SU-DHL-6 (cell line): ENCODE data around the gene DIP2C.

Experiments
- EZH2phosphoT487 ChIP-seq: fragments of 200-600 bp; sonication (generic), shearing (Covaris generic); conservative IDR thresholded peaks from 2 replicates; pipeline ENCODE4 v1.6.1; 2018; ENCODE audit warnings: mild to moderate bottlenecking, antibody characterized with exemption, low read length, moderate library complexity, mixed read lengths
- TF ChIP-seq, protein P1 (sequence below): fragments of 200-600 bp; sonication (generic); IDR thresholded peaks from one replicate; pipeline ENCODE4 v1.5.1; 2017; ENCODE audit warnings: antibody characterized with exemption, mild to moderate bottlenecking, low read length, moderate library complexity; ENCODE audit not compliant: insufficient read depth, poor library complexity, severe bottlenecking

DNA sequence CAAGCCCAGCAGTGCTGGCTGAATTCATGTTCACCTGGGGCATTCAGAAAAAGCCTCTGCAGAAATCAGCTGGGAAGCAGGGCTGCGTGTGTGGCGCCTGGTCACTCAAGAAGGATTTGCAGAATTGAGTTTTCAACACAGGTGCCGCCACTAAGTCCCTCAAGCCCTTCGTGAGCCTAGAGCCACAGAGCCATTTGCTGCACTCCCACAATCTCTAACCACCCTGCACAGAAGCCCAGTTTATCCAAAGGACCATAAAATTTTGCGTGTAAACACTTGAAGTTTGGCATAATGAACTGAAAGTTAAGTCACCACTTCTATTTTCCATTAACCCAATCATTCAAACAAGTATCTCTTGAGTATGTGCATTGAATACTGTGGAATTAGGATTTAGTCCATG lies 136.2 kb downstream of the DIP2C start:
- TF ChIP-seq, protein P1, sequence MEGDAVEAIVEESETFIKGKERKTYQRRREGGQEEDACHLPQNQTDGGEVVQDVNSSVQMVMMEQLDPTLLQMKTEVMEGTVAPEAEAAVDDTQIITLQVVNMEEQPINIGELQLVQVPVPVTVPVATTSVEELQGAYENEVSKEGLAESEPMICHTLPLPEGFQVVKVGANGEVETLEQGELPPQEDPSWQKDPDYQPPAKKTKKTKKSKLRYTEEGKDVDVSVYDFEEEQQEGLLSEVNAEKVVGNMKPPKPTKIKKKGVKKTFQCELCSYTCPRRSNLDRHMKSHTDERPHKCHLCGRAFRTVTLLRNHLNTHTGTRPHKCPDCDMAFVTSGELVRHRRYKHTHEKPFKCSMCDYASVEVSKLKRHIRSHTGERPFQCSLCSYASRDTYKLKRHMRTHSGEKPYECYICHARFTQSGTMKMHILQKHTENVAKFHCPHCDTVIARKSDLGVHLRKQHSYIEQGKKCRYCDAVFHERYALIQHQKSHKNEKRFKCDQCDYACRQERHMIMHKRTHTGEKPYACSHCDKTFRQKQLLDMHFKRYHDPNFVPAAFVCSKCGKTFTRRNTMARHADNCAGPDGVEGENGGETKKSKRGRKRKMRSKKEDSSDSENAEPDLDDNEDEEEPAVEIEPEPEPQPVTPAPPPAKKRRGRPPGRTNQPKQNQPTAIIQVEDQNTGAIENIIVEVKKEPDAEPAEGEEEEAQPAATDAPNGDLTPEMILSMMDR = no peak
- no peak for TF ChIP-seq EZH2phosphoT487
